ENCODE results near the gene SLC16A2.
A peak's percentile ranks its signal among the peaks of the same experiment; 100 is the strongest.

DNA sequence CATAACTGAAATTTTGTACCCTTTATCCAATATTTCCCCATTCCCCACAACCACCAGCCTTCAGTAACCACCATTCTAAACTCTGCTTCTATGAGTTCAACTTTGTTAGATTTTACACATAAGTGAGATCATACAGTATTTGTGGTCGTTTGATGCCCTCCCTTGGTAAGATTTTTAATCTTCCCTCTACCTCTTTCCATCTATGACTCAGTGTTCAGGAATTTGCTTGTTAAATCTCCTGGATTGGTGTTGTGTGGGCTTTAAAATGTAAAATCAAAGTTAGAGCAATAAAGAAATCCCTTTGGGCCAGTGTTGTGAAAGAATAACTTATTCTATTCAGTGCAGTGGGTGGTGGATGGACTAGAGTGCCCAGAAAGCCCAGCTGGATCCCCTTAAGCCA is 37.4 kb downstream of the SLC16A2 start:
- TF ChIP-seq ZNF274 (IDR thresholded peaks at IDR 0.05; ENCODE audit: low read length) (no peak), ZNF274 (tag by site-specific recombination; IDR thresholded peaks at IDR 0.05; ENCODE audit: borderline replicate concordance) (no peak), ZBTB21 (tag by site-specific recombination; IDR thresholded peaks at IDR 0.05) (no peak), ZNF558 (tag by site-specific recombination; IDR thresholded peaks at IDR 0.05) (no peak), ZNF138 (tag by site-specific recombination; IDR thresholded peaks at IDR 0.05; ENCODE audit: borderline replicate concordance) (no peak), ZNF660 (tag by site-specific recombination; IDR thresholded peaks at IDR 0.05) (0 out of 2 replicates have a peak, but pooled peaks have one; percentile 21), WT1 (tag by site-specific recombination; IDR thresholded peaks at IDR 0.05) (no peak), ZNF561 (tag by site-specific recombination; IDR thresholded peaks at IDR 0.05; ENCODE audit: borderline replicate concordance) (no peak), YY1 (tag by site-specific recombination; IDR thresholded peaks at IDR 0.05) (no peak), SP2 (tag by site-specific recombination; IDR thresholded peaks at IDR 0.05) (no peak)
- TF ChIP-seq, protein P1, sequence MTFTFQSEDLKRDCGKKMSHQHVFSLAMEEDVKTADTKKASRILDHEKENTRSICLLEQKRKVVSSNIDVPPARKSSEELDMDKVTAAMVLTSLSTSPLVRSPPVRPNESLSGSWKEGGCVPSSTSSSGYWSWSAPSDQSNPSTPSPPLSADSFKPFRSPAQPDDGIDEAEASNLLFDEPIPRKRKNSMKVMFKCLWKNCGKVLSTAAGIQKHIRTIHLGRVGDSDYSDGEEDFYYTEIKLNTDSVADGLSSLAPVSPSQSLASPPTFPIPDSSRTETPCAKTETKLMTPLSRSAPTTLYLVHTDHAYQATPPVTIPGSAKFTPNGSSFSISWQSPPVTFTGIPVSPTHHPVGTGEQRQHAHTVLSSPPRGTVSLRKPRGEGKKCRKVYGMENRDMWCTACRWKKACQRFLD (tag by site-specific recombination; IDR thresholded peaks at IDR 0.05): no peak
- TF ChIP-seq, protein P2, sequence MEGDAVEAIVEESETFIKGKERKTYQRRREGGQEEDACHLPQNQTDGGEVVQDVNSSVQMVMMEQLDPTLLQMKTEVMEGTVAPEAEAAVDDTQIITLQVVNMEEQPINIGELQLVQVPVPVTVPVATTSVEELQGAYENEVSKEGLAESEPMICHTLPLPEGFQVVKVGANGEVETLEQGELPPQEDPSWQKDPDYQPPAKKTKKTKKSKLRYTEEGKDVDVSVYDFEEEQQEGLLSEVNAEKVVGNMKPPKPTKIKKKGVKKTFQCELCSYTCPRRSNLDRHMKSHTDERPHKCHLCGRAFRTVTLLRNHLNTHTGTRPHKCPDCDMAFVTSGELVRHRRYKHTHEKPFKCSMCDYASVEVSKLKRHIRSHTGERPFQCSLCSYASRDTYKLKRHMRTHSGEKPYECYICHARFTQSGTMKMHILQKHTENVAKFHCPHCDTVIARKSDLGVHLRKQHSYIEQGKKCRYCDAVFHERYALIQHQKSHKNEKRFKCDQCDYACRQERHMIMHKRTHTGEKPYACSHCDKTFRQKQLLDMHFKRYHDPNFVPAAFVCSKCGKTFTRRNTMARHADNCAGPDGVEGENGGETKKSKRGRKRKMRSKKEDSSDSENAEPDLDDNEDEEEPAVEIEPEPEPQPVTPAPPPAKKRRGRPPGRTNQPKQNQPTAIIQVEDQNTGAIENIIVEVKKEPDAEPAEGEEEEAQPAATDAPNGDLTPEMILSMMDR (tag by site-specific recombination; IDR thresholded peaks at IDR 0.05): 0 out of 2 replicates have a peak, but pooled peaks have one; percentile 29
- TF ChIP-seq, protein P3, sequence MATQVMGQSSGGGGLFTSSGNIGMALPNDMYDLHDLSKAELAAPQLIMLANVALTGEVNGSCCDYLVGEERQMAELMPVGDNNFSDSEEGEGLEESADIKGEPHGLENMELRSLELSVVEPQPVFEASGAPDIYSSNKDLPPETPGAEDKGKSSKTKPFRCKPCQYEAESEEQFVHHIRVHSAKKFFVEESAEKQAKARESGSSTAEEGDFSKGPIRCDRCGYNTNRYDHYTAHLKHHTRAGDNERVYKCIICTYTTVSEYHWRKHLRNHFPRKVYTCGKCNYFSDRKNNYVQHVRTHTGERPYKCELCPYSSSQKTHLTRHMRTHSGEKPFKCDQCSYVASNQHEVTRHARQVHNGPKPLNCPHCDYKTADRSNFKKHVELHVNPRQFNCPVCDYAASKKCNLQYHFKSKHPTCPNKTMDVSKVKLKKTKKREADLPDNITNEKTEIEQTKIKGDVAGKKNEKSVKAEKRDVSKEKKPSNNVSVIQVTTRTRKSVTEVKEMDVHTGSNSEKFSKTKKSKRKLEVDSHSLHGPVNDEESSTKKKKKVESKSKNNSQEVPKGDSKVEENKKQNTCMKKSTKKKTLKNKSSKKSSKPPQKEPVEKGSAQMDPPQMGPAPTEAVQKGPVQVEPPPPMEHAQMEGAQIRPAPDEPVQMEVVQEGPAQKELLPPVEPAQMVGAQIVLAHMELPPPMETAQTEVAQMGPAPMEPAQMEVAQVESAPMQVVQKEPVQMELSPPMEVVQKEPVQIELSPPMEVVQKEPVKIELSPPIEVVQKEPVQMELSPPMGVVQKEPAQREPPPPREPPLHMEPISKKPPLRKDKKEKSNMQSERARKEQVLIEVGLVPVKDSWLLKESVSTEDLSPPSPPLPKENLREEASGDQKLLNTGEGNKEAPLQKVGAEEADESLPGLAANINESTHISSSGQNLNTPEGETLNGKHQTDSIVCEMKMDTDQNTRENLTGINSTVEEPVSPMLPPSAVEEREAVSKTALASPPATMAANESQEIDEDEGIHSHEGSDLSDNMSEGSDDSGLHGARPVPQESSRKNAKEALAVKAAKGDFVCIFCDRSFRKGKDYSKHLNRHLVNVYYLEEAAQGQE (tag by site-specific recombination; IDR thresholded peaks at IDR 0.05): no peak
- TF ChIP-seq, protein P4, sequence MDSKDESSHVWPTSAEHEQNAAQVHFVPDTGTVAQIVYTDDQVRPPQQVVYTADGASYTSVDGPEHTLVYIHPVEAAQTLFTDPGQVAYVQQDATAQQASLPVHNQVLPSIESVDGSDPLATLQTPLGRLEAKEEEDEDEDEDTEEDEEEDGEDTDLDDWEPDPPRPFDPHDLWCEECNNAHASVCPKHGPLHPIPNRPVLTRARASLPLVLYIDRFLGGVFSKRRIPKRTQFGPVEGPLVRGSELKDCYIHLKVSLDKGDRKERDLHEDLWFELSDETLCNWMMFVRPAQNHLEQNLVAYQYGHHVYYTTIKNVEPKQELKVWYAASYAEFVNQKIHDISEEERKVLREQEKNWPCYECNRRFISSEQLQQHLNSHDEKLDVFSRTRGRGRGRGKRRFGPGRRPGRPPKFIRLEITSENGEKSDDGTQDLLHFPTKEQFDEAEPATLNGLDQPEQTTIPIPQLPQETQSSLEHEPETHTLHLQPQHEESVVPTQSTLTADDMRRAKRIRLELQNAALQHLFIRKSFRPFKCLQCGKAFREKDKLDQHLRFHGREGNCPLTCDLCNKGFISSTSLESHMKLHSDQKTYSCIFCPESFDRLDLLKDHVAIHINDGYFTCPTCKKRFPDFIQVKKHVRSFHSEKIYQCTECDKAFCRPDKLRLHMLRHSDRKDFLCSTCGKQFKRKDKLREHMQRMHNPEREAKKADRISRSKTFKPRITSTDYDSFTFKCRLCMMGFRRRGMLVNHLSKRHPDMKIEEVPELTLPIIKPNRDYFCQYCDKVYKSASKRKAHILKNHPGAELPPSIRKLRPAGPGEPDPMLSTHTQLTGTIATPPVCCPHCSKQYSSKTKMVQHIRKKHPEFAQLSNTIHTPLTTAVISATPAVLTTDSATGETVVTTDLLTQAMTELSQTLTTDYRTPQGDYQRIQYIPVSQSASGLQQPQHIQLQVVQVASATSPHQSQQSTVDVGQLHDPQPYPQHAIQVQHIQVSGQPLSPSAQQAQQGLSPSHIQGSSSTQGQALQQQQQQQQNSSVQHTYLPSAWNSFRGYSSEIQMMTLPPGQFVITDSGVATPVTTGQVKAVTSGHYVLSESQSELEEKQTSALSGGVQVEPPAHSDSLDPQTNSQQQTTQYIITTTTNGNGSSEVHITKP (tag by site-specific recombination; IDR thresholded peaks at IDR 0.05): no peak
- TF ChIP-seq, protein P5, sequence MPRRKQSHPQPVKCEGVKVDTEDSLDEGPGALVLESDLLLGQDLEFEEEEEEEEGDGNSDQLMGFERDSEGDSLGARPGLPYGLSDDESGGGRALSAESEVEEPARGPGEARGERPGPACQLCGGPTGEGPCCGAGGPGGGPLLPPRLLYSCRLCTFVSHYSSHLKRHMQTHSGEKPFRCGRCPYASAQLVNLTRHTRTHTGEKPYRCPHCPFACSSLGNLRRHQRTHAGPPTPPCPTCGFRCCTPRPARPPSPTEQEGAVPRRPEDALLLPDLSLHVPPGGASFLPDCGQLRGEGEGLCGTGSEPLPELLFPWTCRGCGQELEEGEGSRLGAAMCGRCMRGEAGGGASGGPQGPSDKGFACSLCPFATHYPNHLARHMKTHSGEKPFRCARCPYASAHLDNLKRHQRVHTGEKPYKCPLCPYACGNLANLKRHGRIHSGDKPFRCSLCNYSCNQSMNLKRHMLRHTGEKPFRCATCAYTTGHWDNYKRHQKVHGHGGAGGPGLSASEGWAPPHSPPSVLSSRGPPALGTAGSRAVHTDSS (tag by site-specific recombination; IDR thresholded peaks at IDR 0.05): no peak

Data from HEK293 (cell line).